GM21529 (cell line): Measurements from ENCODE around the gene HLCS.

Experiments
- ATAC-seq: cut with Tn5 transposase; IDR thresholded peaks from one replicate; pipeline ENCODE4 v1.9.1; 2021; ENCODE audit not compliant: unreplicated experiment

The HLCS gene

GRCh38 chr21:36985751-36986594 is 19.5 kb upstream of the HLCS start:
- ATAC-seq, result no peak

- ATAC-seq, result no peak
Observed at GRCh38 chr21:36981977-36982700, 15.7 kb upstream of the HLCS start.

- ATAC-seq, result no peak
Observed at GRCh38 chr21:36981049-36981391, 14.6 kb upstream of the HLCS start.

- no peak for ATAC-seq
Observed at GRCh38 chr21:36980280-36981048, 14.0 kb upstream of the HLCS start.

GRCh38 chr21:36976882-36977651 is 10.6 kb upstream of the HLCS start:
- peak; percentile 78 for ATAC-seq

GRCh38 chr21:36976228-36976861 is 9.9 kb upstream of the HLCS start:
- ATAC-seq, result no peak

- ATAC-seq, result no peak
Observed at GRCh38 chr21:36974851-36975192, 8.4 kb upstream of the HLCS start.

- ATAC-seq, result no peak
Observed at GRCh38 chr21:36973986-36974850, 7.7 kb upstream of the HLCS start.

GRCh38 chr21:36968976-36969375 is 2.5 kb upstream of the HLCS start:
- ATAC-seq, result no peak

GRCh38 chr21:36968414-36968813 is 1.9 kb upstream of the HLCS start:
- ATAC-seq, result no peak

- peak; percentile 23 for ATAC-seq
Observed at GRCh38 chr21:36966821-36967768, 626 bp upstream of the HLCS start.

- ATAC-seq, result peak; percentile 5
Observed at GRCh38 chr21:36965720-36966065, 776 bp downstream of the HLCS start.

GRCh38 chr21:36964827-36965719 is 1.4 kb downstream of the HLCS start:
- ATAC-seq, result no peak

- ATAC-seq, result no peak
Observed at GRCh38 chr21:36964398-36964797, 2.1 kb downstream of the HLCS start.

- no peak for ATAC-seq
Observed at GRCh38 chr21:36962098-36962780, 4.2 kb downstream of the HLCS start.

GRCh38 chr21:36960676-36961284 is 5.7 kb downstream of the HLCS start:
- no peak for ATAC-seq
